ENCODE measurements around the gene ZNF385B.

Gene ZNF385B

DNA sequence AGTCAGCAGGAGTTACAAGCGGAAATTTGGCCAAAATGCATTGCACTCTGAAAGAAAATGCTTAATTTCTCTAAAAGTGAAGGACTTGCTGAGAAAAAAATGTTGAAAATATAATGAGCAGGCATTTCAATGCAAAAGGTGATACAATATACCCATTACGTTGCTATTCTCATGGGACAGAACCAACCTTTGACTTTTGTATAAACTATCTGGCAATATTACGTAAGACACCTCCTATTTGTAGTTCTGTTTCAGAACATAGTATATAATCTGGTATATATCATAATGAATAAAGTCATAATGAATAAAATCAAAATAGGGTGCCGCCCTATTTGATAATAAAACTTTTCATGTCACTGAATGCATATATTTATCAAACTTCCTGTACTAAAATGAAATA lies 310.6 kb downstream of the ZNF385B start:
- DNase-seq (ENCODE audit: low spot score) = no peak

- DNase-seq (ENCODE audit: low spot score) = no peak
Measured at GRCh38 chr2:179550214-179550613, 311.2 kb downstream of the ZNF385B start.

- DNase-seq (ENCODE audit: low spot score) = no peak
Measured at GRCh38 chr2:179546656-179547055, 314.8 kb downstream of the ZNF385B start.

GRCh38 chr2:179545024-179545423 lies 316.4 kb downstream of the ZNF385B start:
- no peak for DNase-seq (ENCODE audit: low spot score)

DNA sequence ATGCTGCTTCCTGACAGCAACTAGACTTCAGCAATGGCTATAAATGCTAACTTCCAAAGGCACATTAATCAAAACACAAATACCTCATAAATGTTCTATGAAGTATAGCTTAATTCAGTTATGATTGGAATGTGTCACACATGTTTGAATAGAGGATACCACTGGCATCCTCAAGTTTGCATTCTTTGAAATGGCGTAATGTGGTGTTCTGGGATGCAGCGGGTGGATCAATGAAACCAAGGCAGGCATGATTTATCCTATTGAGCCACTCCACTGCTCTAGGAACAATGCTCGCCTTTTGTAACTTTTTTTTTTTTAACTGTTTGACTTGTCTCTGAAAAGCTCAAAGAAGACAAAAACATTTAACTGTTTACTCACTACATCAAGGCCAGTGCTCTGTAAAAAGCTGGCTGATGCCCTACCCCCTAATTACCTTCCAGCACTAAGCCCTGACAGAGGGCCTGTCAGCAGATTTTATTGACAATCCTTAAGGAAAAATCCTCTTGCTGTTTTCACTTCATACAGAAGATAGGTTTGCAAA lies 318.0 kb downstream of the ZNF385B start:
- no peak for DNase-seq (ENCODE audit: low spot score)

DNA sequence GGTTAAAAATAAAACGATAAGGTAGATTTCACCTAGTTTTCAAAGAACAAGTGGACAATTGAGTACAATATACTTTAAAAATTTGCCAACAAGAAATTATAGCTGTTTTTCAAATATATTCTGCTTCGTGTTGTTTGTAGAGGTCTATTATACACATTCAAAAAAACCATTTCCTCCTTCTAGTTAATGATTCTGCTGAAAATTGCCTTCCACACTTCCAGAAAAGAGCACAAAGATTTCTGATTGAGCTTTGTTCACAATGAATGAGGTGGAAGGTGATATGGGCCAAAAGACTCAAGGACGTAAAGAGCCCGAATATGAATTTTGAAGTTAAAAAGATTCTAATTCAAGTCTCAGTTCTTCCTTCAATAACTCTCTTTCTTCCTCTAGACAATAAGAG lies 319.8 kb downstream of the ZNF385B start:
- no peak for DNase-seq (ENCODE audit: low spot score)

DNA sequence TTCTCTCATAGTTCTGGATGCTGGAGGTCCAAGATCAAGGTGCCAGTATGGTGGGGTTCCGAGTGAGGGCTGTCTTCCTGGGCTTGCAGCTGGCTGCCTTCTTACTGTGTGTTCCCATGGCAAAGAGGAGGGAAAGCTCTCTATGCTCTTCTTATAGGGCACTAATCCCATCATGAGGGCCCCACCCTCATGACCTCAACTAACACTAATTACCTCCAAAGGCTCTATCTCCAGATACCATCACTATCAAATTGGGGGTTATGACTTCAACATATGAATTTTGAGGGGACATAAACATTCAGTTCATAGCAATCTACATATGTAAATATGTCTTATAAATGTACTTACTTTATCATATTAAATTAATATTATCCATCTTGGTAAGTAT lies 322.3 kb downstream of the ZNF385B start:
- DNase-seq (ENCODE audit: low spot score) = no peak

GRCh38 chr2:179538406-179539123 lies 322.8 kb downstream of the ZNF385B start:
- no peak for DNase-seq (ENCODE audit: low spot score)

GRCh38 chr2:179536185-179536584 lies 325.2 kb downstream of the ZNF385B start:
- no peak for DNase-seq (ENCODE audit: low spot score)

- DNase-seq (ENCODE audit: low spot score) = no peak
Measured at GRCh38 chr2:179533875-179534274, 327.5 kb downstream of the ZNF385B start.

DNA sequence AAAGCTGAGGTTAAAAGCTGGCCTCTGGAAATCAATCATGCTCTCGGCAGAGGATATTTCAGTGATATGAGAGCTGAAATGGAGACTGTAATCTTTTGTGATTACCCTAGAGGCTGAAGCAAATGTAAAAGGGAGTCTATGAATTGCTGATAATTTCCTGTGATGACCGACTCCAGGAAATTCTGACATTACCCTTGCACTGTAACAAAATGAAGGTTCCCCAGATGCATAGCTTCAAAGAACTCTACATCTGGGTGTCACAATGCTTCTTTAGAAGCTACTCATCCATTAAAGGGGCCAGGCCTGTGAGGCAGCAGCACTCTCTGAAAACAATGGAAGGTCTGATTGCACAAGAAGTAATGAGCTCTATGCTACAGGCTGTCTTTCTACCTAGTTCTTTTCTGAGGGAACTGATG lies 328.5 kb downstream of the ZNF385B start:
- no peak for DNase-seq (ENCODE audit: low spot score)

DNA sequence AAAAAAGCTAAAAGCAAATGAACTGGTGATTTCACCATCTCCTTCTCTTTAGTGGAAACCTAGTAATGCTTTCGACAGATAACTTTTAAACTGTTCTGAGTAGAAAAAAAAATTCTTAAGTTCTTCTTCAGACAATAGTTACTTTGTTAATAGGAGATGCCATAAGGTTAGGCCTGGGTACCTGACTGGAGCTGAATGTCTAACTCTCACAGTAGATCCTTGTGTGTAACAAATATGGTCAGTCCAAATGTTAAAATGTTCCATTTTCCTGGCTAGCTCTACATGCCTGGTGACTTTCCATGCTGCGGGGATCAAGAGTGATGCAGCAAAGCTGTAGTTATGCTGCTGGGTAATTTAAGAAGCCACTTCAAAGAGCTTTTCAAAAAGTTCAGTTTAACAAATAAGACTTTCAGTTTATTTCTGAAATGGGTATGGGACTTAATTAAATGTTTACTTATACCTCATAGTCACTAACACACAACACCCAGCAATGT lies 332.8 kb downstream of the ZNF385B start:
- DNase-seq (ENCODE audit: low spot score) = no peak

DNA sequence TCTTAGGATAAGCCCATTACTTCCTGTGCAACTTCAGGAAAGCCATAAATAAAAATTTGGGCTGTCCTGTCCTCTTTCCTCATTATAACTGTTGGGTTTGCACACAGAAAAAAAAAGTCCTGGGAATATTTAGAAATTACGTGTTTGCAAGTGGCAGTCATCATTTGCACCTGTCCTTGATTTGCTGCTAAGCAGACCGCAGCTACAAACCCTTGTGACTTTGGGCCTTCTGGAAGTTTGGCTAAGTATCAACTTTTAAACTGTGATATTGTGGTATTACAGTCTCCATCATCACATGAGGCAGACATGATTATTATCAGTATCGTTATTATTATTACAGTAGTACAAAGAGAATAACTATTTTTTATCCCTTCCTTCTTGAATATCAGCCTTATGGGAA lies 336.1 kb downstream of the ZNF385B start:
- no peak for DNase-seq (ENCODE audit: low spot score)

DNA sequence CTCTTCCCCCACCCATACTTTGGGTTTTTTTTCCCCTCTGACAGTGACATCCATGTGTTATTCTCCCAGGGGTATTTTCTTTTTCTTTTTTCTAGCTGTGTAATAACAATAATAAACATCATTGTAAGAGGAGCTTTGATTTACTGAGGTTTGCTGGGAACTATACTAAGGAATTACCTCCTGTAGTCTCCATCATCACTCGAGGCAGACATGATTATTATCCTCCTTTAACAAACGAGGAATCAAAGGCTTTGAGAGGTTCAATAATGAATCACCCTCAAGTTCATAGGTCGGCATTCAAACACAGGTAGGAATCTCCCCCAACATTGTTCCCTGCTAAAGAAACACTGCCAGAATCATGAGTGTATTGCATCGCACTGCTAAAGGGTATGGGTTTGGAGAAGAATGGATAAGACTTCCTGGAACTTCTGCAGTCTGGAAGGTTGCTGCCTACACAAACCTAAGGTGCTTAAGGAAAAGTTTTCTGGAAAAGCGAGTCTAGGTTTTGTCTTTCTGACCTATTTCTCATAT lies 336.5 kb downstream of the ZNF385B start:
- DNase-seq (ENCODE audit: low spot score) = no peak

- DNase-seq (ENCODE audit: low spot score) = no peak
Measured at GRCh38 chr2:179521944-179522343, 339.5 kb downstream of the ZNF385B start.

DNA sequence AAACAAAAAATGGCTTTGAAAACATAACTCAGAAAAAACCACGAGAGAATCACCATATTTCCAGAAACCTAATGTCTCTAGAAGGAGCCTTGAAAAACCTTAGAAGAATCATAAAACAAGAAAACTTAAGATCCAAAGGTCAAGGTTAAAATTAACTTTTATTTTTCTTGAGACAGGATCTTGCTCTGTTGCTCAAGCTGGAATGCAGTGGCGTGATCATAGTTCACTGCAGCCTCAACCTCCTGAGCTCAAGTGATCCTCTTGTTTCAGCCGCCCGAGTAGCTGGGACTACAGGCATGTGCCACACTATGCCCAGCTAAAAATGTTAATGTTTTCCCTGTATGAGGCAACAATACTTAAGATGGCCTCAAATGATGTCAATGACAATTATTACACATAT lies 342.6 kb downstream of the ZNF385B start:
- no peak for DNase-seq (ENCODE audit: low spot score)

- DNase-seq (ENCODE audit: low spot score) = no peak
Measured at GRCh38 chr2:179513181-179513580, 348.2 kb downstream of the ZNF385B start.

DNA sequence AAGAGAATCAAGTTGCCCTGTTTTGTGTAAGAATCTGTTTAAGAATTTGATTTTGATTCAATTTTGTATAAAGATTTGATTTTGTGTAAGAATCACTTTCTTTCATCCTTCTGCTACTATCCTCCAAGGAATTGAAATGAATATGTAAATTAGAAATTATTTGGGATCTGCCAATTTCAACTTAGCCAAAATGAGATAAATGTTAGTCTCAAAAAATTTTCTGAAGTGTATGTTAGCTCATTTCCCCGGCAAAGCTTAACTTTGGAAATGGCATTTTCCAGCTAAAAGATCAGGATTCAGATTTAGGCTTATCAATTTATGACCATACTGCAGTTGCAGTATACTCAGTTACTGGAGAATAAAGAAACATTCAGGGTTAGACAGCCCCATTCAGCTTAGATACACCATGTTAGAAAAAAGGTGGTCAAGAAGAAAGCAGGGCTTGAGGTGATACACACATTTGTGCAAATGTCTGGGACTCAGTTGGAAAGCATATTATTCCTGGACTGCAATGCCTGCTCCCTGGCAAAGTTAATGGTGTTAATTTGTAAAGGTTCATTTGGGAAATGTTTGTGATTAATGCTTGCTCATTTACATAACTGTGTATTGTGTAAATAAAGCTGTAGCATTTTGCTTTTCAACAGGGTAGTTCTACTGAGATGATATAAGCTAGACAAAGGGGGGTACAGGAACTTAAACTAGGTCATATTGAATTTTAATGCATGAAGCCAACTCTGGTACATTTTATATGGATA lies 349.0 kb downstream of the ZNF385B start:
- no peak for DNase-seq (ENCODE audit: low spot score)

DNA sequence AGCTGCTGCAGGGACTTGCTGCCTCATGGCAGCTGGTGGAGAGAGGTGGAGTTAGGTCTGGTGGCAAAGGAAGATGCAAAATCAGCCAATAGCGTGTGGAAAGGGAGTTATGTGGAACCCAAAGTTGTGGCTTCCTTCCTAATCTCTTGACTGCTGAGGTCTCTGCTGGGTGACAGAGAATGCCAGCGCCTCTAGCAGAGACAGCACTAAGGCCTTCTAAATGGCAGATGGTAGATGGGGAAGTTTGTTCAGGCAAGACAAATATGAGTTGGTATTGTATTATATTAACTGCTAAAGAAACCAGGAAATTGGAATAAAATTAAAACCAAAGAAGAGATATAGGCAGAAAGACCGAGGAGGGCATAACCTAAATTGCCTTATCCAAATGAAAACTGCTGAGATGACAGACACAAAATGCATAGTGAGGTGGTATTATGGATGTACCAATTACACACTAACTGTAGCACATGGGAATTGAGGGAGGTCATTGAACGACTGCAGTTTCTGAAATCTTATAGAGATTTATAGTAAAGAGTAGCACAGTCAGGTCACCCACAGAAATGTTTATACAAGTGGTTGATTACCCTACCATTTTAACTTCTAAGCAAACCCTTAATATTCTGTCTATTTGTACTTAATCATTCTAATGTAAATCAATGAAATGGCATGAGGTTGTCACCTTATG lies 350.2 kb downstream of the ZNF385B start:
- DNase-seq (ENCODE audit: low spot score) = no peak

DNA sequence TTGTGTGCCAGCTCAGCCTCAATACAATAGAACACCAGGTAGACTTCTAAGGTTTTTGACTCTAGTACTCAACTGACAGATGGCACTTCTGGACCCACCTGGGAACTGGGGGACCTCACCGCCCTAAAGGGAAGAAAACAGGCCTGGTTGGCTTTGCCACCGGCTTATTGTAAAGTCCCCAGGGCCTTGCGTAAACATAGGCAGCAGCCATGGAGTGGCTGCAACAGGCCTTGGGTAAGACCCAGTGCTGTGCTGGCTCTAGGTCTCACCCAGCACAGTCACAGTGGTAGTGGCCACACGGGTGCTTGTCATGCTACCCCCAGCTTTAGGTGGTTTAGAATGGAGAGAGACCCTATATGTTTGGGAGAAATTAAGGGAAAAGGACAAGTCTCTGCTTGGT lies 366.1 kb downstream of the ZNF385B start:
- DNase-seq (ENCODE audit: low spot score) = no peak

DNA sequence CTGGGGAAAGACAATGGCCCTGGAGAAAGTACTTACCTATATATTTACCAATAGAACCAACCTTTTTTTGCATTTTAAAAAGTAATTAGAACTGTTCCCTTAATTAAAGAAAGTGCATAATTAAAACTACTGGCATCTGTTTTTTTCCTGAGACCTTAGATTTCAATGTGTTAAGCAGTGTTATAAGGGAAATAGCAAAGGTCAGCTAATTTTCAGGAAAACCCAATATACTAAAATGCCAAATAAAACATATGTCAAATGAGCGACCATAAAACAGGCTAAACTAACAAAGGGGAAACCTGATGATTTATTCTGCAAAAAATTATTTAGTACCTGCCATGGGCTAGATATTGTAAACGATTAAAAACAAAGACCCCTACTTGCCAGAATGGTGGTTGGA lies 372.8 kb downstream of the ZNF385B start:
- DNase-seq (ENCODE audit: low spot score) = no peak

DNA sequence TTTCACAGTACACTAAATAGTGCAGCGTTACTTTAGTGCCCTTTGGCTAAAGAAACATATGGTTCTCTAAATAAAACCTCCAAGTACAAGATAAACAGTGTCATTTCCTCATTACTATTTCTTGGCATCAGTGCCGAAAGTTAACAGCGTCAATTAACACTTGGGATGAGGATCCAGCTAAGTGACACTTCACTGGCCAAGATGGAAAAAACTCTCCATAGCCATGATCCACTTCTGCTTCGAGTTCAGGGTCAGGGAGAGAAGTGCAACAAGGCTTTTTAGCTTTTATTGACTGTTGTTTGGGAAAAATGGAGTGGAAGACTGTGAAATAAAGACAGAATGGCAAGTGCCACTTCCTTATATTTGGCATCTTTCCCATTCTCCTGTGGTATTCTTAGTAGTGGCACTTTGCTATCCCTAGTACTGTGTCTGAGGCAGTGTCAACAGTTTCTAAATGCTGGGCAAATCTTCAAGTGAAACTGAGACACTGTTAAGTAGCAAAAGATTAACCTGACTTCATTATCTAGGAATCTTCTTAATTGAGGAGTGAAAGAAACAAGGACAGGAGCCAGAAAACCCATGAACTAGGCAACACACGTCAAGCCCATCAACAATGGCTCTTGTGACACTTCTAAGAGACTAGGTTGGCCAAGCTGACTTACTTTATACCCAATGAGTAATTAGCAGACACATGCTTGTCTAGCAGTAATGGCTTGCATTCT lies 374.2 kb downstream of the ZNF385B start:
- no peak for DNase-seq (ENCODE audit: low spot score)

Measured in CD4-positive, alpha-beta T cell treated with Interleukin-2 at 100 ng/mL for 4 hours (primary cell).